ENCODE measurements around the gene LLGL2. TPM values are rescaled to one million over a fixed set of nuclear protein-coding genes. Genes with fewer than 3 reads are reported as not detected.
"Not testable (repeated sequence)": the region's sequence is repeated elsewhere in the genome, so short reads cannot be mapped to it uniquely, and the experiment has no call there.

LLGL2 gene
- total RNA-seq, 1 experiment from 2014 or later = 4.5 TPM

GRCh38 chr17:75568412-75569255 lies 43.1 kb downstream of the LLGL2 start:
- no peak for DNase-seq (ENCODE audit: low read depth)

GRCh38 chr17:75570034-75570676 lies 44.7 kb downstream of the LLGL2 start:
- no peak for DNase-seq (ENCODE audit: low read depth)

- no peak for DNase-seq (ENCODE audit: low read depth)
These were observed 45.3 kb downstream of the LLGL2 start for GRCh38 chr17:75570772-75571171.

GRCh38 chr17:75571197-75571884 lies 45.8 kb downstream of the LLGL2 start:
- DNase-seq (ENCODE audit: low read depth) = peak; percentile 46

GRCh38 chr17:75571885-75572215 lies 46.4 kb downstream of the LLGL2 start:
- no peak for DNase-seq (ENCODE audit: low read depth)

GRCh38 chr17:75572713-75573539 lies 47.4 kb downstream of the LLGL2 start:
- DNase-seq (ENCODE audit: low read depth) = no peak

GRCh38 chr17:75573540-75573957 lies 48.1 kb downstream of the LLGL2 start:
- no peak for DNase-seq (ENCODE audit: low read depth)

GRCh38 chr17:75573994-75574393 lies 48.5 kb downstream of the LLGL2 start:
- DNase-seq (ENCODE audit: low read depth) = no peak

- DNase-seq (ENCODE audit: low read depth) = no peak
These were observed 49.0 kb downstream of the LLGL2 start for GRCh38 chr17:75574404-75575036.

GRCh38 chr17:75575197-75575596 lies 49.7 kb downstream of the LLGL2 start:
- no peak for DNase-seq (ENCODE audit: low read depth)

GRCh38 chr17:75575728-75576127 lies 50.2 kb downstream of the LLGL2 start:
- no peak for DNase-seq (ENCODE audit: low read depth)

GRCh38 chr17:75576661-75577060 lies 51.2 kb downstream of the LLGL2 start:
- no peak for DNase-seq (ENCODE audit: low read depth)

GRCh38 chr17:75581121-75581725 lies 55.7 kb downstream of the LLGL2 start:
- not testable (repeated sequence) for DNase-seq (ENCODE audit: low read depth)

- not testable (repeated sequence) for DNase-seq (ENCODE audit: low read depth)
These were observed 57.7 kb downstream of the LLGL2 start for GRCh38 chr17:75583197-75583596.

GRCh38 chr17:75584849-75585175 lies 59.3 kb downstream of the LLGL2 start:
- DNase-seq (ENCODE audit: low read depth) = no peak

GRCh38 chr17:75587675-75588595 lies 62.4 kb downstream of the LLGL2 start, which contains the start of gene MYO15B:
Gene MYO15B (plus strand): TSS chr17:75587800. CDS start chr17:75588058, 258 bp downstream.
- DNase-seq (ENCODE audit: low read depth) = no peak

GRCh38 chr17:75588596-75589011 lies 63.1 kb downstream of the LLGL2 start:
- DNase-seq (ENCODE audit: low read depth) = no peak

- peak; percentile 69 for DNase-seq (ENCODE audit: low read depth)
These were observed 63.8 kb downstream of the LLGL2 start for GRCh38 chr17:75589012-75589918.

- peak; percentile 24 for DNase-seq (ENCODE audit: low read depth)
These were observed 64.4 kb downstream of the LLGL2 start for GRCh38 chr17:75589919-75590303.
